Lower lobe of right lung (tissue), 2 donors: ENCODE data around the gene RHBDD1. TPM values are rescaled to one million over a fixed set of nuclear protein-coding genes. Genes with fewer than 3 reads are reported as not detected.

Experiments used
- ATAC-seq, 2 donors: fragments of 200-7000 bp; cut with Tn5 transposase; one replicate each; pipeline ENCODE4 v1.9.1; 2020 to 2022; ENCODE audit warnings: mild to moderate bottlenecking in 2 of 2, moderate library complexity in 2 of 2
- DNase-seq: peaks from one replicate; pipeline ENCODE4 v3.0.0-alpha.2; 2020
- H3K27ac ChIP-seq: fragments of 200-600 bp; one replicate; pipeline ENCODE4 v1.8.0; 2022
- H3K27me3 ChIP-seq: fragments of 200-600 bp; one replicate; pipeline ENCODE4 v1.8.0; 2022; ENCODE audit warnings: low read depth
- H3K36me3 ChIP-seq: fragments of 200-600 bp; one replicate; pipeline ENCODE4 v1.8.0; 2022; ENCODE audit warnings: mild to moderate bottlenecking
- H3K4me1 ChIP-seq: fragments of 200-600 bp; one replicate; pipeline ENCODE4 v1.8.0; 2022
- H3K4me3 ChIP-seq: fragments of 200-600 bp; one replicate; pipeline ENCODE4 v1.8.0; 2022; ENCODE audit warnings: mild to moderate bottlenecking
- H3K9me3 ChIP-seq: fragments of 200-600 bp; one replicate; pipeline ENCODE4 v1.8.0; 2022
- CTCF ChIP-seq: fragments of 200-600 bp; IDR thresholded peaks from one replicate; pipeline ENCODE4 v1.8.0; 2022; ENCODE audit warnings: antibody characterized with exemption, mild to moderate bottlenecking
- intact Hi-C: fragments of 100-400 bp; cut with DNase I; formaldehyde crosslinking; loops from one replicate; pipeline ENCODE4 v1.11.0; 2022
- total RNA-seq: library from RNA; stranded (reverse); fragmentation: NEBNext Ultra II Directional; extraction: Animal tissue kit (Norgen Biotek cat#: 25700); gene quantifications from one replicate; pipeline ENCODE4 v1.2.1, GENCODE V29; 2021
- donor health status: DM: no; HTN: yes; CAD: no; lungs with severe emphysema.

Gene RHBDD1
- total RNA-seq, 1 donor from 2014 or later = 42.2 TPM

GRCh38 chr2:226894752-226895151 is 58.9 kb downstream of the RHBDD1 start:
- intact Hi-C loops = no loop called here

GRCh38 chr2:226895579-226895978 is 59.7 kb downstream of the RHBDD1 start:
- H3K36me3 ChIP-seq = no peaks in the 10 kb centered on the region
- no peaks in the 10 kb centered on the region for H3K27me3 ChIP-seq
- intact Hi-C loops = no loop called here
- DNase-seq = no peak
- no peak overlapping the region for H3K4me3 ChIP-seq
- ATAC-seq = no peak
- no peak for TF ChIP-seq CTCF
- no peaks in the 10 kb centered on the region for H3K9me3 ChIP-seq
- no peak overlapping the region for H3K27ac ChIP-seq
- no peaks in the 10 kb centered on the region for H3K4me1 ChIP-seq

More at GRCh38 chr2:226894752-226895151, 58.9 kb downstream of the RHBDD1 start:
- Histone ChIP-seq H3K9me3 (no peaks in the 10 kb centered on the region), H3K36me3 (no peaks in the 10 kb centered on the region), H3K4me1 (no peaks in the 10 kb centered on the region), H3K27ac (no peak overlapping the region), H3K4me3 (no peak overlapping the region), H3K27me3 (no peaks in the 10 kb centered on the region)
- ATAC-seq (no peak), DNase-seq (no peak)
- TF ChIP-seq CTCF = no peak

GRCh38 chr2:226898121-226898520 is 62.3 kb downstream of the RHBDD1 start:
- no peaks in the 10 kb centered on the region for H3K27me3 ChIP-seq
- no peaks in the 10 kb centered on the region for H3K4me1 ChIP-seq
- TF ChIP-seq CTCF = no peak
- ATAC-seq (no peak), DNase-seq (no peak)
- H3K9me3 ChIP-seq = no peaks in the 10 kb centered on the region
- no peaks in the 10 kb centered on the region for H3K36me3 ChIP-seq
- intact Hi-C loops = no loop called here
- H3K4me3 ChIP-seq = no peak overlapping the region
- H3K27ac ChIP-seq = no peak overlapping the region

GRCh38 chr2:226898897-226899296 is 63.0 kb downstream of the RHBDD1 start:
- TF ChIP-seq CTCF = no peak

GRCh38 chr2:226902041-226902966 is 66.5 kb downstream of the RHBDD1 start:
- Histone ChIP-seq H3K4me3 (no peak overlapping the region), H3K9me3 (no peaks in the 10 kb centered on the region), H3K27me3 (no peaks in the 10 kb centered on the region), H3K27ac (no peak overlapping the region), H3K4me1 (no peaks in the 10 kb centered on the region), H3K36me3 (no peaks in the 10 kb centered on the region)
- no peak for TF ChIP-seq CTCF
- no peak for DNase-seq
- intact Hi-C loops = no loop called here
- no peak for ATAC-seq

More at GRCh38 chr2:226898897-226899296, 63.0 kb downstream of the RHBDD1 start:
- intact Hi-C loops = no loop called here
- DNase-seq = no peak
- H3K27me3 ChIP-seq = no peaks in the 10 kb centered on the region
- ATAC-seq = peak; percentile 38 to 46
- no peak overlapping the region for H3K27ac ChIP-seq
- H3K36me3 ChIP-seq = no peaks in the 10 kb centered on the region
- H3K4me3 ChIP-seq = no peak overlapping the region
- no peaks in the 10 kb centered on the region for H3K9me3 ChIP-seq
- no peaks in the 10 kb centered on the region for H3K4me1 ChIP-seq
